Measurements from ENCODE around the gene UBE4A. TPM values are rescaled to one million over a fixed set of nuclear protein-coding genes. Genes with fewer than 3 reads are reported as not detected.

UBE4A gene
- polyA plus RNA-seq, 1 of the 3 experiments (the other 2 are of a cell fraction), result 7.7 TPM

DNA sequence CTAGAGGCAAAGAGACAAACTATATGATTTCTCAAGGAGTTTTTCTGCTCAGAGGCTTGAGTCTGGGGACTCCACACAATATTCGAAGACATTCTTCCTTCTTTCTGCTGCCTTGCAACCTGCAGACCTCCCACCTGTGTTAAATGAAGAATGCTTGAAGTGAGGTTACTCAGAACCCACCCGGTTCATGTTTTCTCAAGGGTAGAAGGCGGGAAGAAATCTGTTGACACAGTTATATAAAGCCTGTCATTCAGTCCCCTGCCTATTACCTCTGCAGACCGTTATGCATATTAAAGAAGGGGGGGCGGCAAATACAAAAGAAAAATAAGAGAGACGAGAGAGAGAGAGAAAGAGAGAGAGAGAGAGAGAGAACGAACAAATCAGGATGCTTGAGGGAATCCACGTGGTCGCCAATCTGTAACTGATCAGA, 74.7 kb downstream of the UBE4A start:
- H3K9me3 ChIP-seq, result no peaks in the 10 kb centered on the region
- H3K79me2 ChIP-seq (ENCODE audit: insufficient read depth), result peaks cover 26% of the 10 kb centered on the region
- peak; percentile 67 for DNase-seq
- no peaks in the 10 kb centered on the region for H3K27me3 ChIP-seq (ENCODE audit: insufficient read depth)
- TF ChIP-seq, protein P1, sequence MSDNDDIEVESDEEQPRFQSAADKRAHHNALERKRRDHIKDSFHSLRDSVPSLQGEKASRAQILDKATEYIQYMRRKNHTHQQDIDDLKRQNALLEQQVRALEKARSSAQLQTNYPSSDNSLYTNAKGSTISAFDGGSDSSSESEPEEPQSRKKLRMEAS (IDR thresholded peaks at IDR 0.05; ENCODE audit: low read depth), result peak; percentile 82
- TF ChIP-seq RXRA (IDR thresholded peaks at IDR 0.05; ENCODE audit: borderline replicate concordance, low read depth), result no peak
- TF ChIP-seq, protein P2, sequence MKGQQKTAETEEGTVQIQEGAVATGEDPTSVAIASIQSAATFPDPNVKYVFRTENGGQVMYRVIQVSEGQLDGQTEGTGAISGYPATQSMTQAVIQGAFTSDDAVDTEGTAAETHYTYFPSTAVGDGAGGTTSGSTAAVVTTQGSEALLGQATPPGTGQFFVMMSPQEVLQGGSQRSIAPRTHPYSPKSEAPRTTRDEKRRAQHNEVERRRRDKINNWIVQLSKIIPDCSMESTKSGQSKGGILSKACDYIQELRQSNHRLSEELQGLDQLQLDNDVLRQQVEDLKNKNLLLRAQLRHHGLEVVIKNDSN (IDR thresholded peaks at IDR 0.05; ENCODE audit: borderline replicate concordance, low read depth), result peak; percentile 70; the same call in 1 of the 2 replicates
- peak; percentile 90; the same call in 1 of the 2 replicates for TF ChIP-seq MXI1 (IDR thresholded peaks at IDR 0.05; ENCODE audit: low read depth, low read length)
- H3K9me2 ChIP-seq, result no peaks in the 10 kb centered on the region
- peak overlapping the region; percentile 98 for H3K4me2 ChIP-seq
- H3K9ac ChIP-seq, result no peak overlapping the region
- ChIA-PET CTCF (interaction anchor here (0.8 to 1.6 kb wide), 3 partner anchors 11 to 51 kb away, joined by 3 to 4 read pairs (median 4); no protein-coding TSS in a partner anchor), POLR2A (interaction anchor here (0.7 to 1.0 kb wide), 2 partner anchors 14 to 32 kb away, joined by 4 to 5 read pairs; partner anchors contain the start of gene ATP5MG)
- H2AFZ ChIP-seq (ENCODE audit: low read depth), result peak overlapping the region; percentile 92
- peaks cover 0 to 1% of the 10 kb centered on the region in 2 experiments for H3K36me3 ChIP-seq (replicated peaks in 1 of 2; ENCODE audit: control insufficient read depth in 1 of 2, insufficient read depth in 2 of 2, low read length in 1 of 2)
- H4K20me1 ChIP-seq (ENCODE audit: insufficient read depth), result peaks cover 18% of the 10 kb centered on the region
- 27% methylated on average over 9 of the region's 9 CpGs for WGBS (ENCODE audit: low lambda C conversion rate)
- H3K4me1 ChIP-seq (ENCODE audit: control insufficient read depth in 1 of 2, insufficient read depth in 2 of 2, low read depth in 1 of 2, low read length in 1 of 2), result peaks cover 9 to 24% of the 10 kb centered on the region in 2 experiments; a peak in 3 of 4 replicates
- H3K4me3 ChIP-seq (ENCODE audit: low read depth in 2 of 2, low read length in 1 of 2), result peak overlapping the region in 1 of 2 experiments; percentile 68; a peak in 3 of 4 replicates
- peaks cover 26% of the 10 kb centered on the region for H3F3A ChIP-seq (replicated peaks; ENCODE audit: insufficient read depth)
- H3K27ac ChIP-seq (ENCODE audit: low read depth in 2 of 2, low read length in 1 of 2), result peak overlapping the region in 1 of 2 experiments; percentile 99; a peak in 2 of 4 replicates

DNA sequence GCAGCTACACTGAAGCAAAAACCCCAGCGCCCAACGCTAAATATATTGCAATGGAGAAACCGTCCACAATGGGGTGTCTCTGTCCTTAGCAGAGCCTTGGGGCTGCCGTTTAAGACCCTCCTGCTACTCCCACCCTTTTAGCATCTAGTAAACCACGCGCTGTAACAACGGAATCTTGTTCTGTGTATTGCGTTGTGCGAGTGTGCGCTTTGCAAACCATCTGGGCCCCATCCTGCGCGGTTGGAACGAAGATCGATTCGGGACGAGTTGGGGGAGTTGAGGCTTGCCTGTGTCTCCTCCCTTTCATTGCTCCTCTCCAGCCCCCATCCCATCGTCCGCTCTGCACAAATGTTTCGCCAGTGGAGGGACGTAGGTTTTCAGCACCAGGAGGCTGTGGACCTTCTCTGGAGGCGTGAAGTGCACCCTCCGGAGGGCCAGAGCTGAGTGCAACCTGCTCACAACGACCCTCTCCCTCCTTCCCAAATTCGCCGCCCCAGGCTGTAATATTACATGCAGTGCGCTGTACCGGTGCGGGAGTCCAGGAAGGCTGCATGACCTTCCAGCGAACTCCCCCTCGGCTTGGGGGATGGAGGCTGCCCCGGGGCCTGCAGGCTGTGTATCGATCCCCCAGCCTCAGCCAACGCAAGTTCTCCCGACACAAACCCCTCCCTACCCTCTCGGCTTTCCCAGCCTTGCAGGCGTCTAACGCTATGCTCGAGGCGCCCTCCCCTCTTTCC, 75.3 kb downstream of the UBE4A start:
- Histone ChIP-seq H3K79me2 (ENCODE audit: insufficient read depth) (peaks cover 32% of the 10 kb centered on the region), H3K9me2 (no peaks in the 10 kb centered on the region), H3K27me3 (ENCODE audit: insufficient read depth) (no peaks in the 10 kb centered on the region), H3K9me3 (no peaks in the 10 kb centered on the region), H3K9ac (peak overlapping the region; percentile 63; the same call in 1 of the 2 replicates), H3K4me2 (peak overlapping the region; percentile 98), H3K4me1 (ENCODE audit: control insufficient read depth in 1 of 2, insufficient read depth in 2 of 2, low read depth in 1 of 2, low read length in 1 of 2) (peaks cover 15 to 28% of the 10 kb centered on the region in 2 experiments; a peak in 3 of 4 replicates), H3F3A (replicated peaks; ENCODE audit: insufficient read depth) (peaks cover 28% of the 10 kb centered on the region), H2AFZ (ENCODE audit: low read depth) (peak overlapping the region; percentile 92), H3K36me3 (replicated peaks in 1 of 2; ENCODE audit: control insufficient read depth in 1 of 2, insufficient read depth in 2 of 2, low read length in 1 of 2) (peaks cover 2 to 7% of the 10 kb centered on the region in 2 experiments), H4K20me1 (ENCODE audit: insufficient read depth) (peaks cover 23% of the 10 kb centered on the region), H3K4me3 (ENCODE audit: low read depth in 2 of 2, low read length in 1 of 2) (peak overlapping the region; percentile 68 to 77), H3K27ac (ENCODE audit: low read depth in 2 of 2, low read length in 1 of 2) (peak overlapping the region; percentile 80 to 99)
- WGBS (ENCODE audit: low lambda C conversion rate), result 3% methylated on average over 29 of the region's 39 CpGs
- POLR2A ChIA-PET, result interaction anchor here (0.6 to 1.6 kb wide), 5 partner anchors 9 to 34 kb away, joined by 3 to 4 read pairs (median 4); partner anchors contain the start of gene ATP5MG
- CTCF ChIA-PET, result interaction anchor here (0.6 to 1.6 kb wide), 5 partner anchors 11 to 1128 kb away, joined by 3 to 4 read pairs (median 3); no protein-coding TSS in a partner anchor
- no peak for DNase-seq
- 0 out of 2 replicates have a peak, but pooled peaks have one; percentile 25 for TF ChIP-seq SIN3A (IDR thresholded peaks at IDR 0.05; ENCODE audit: borderline replicate concordance, low read depth, low read length)
- TF ChIP-seq, protein P1 (IDR thresholded peaks at IDR 0.05; ENCODE audit: low read depth), result no peak
- TF ChIP-seq MXI1 (IDR thresholded peaks at IDR 0.05; ENCODE audit: low read depth, low read length), result no peak; the same call in 1 of the 2 replicates
- TF ChIP-seq MEF2A (IDR thresholded peaks at IDR 0.05; ENCODE audit: borderline replicate concordance, low read depth), result no peak
- no peak for TF ChIP-seq TCF12 (IDR thresholded peaks at IDR 0.05)
- no peak for TF ChIP-seq JUND (IDR thresholded peaks at IDR 0.05)
- no peak for TF ChIP-seq NRF1 (IDR thresholded peaks at IDR 0.05; ENCODE audit: low read depth, low read length)
- no peak for TF ChIP-seq EZH2phosphoT487 (IDR thresholded peaks at IDR 0.05; ENCODE audit: borderline replicate concordance, low read depth)
- no peak for TF ChIP-seq FOXM1 (IDR thresholded peaks at IDR 0.05; ENCODE audit: low read depth)
- TF ChIP-seq GABPA (IDR thresholded peaks at IDR 0.05; ENCODE audit: low read depth), result no peak
- TF ChIP-seq, protein P3, sequence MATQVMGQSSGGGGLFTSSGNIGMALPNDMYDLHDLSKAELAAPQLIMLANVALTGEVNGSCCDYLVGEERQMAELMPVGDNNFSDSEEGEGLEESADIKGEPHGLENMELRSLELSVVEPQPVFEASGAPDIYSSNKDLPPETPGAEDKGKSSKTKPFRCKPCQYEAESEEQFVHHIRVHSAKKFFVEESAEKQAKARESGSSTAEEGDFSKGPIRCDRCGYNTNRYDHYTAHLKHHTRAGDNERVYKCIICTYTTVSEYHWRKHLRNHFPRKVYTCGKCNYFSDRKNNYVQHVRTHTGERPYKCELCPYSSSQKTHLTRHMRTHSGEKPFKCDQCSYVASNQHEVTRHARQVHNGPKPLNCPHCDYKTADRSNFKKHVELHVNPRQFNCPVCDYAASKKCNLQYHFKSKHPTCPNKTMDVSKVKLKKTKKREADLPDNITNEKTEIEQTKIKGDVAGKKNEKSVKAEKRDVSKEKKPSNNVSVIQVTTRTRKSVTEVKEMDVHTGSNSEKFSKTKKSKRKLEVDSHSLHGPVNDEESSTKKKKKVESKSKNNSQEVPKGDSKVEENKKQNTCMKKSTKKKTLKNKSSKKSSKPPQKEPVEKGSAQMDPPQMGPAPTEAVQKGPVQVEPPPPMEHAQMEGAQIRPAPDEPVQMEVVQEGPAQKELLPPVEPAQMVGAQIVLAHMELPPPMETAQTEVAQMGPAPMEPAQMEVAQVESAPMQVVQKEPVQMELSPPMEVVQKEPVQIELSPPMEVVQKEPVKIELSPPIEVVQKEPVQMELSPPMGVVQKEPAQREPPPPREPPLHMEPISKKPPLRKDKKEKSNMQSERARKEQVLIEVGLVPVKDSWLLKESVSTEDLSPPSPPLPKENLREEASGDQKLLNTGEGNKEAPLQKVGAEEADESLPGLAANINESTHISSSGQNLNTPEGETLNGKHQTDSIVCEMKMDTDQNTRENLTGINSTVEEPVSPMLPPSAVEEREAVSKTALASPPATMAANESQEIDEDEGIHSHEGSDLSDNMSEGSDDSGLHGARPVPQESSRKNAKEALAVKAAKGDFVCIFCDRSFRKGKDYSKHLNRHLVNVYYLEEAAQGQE (IDR thresholded peaks at IDR 0.05; ENCODE audit: low read depth, low read length), result peak; percentile 94
- TF ChIP-seq TAF1 (IDR thresholded peaks at IDR 0.05; ENCODE audit: borderline replicate concordance, low read depth, low read length), result peak; percentile 29; the same call in 1 of the 2 replicates
- TF ChIP-seq RAD21 (IDR thresholded peaks at IDR 0.05; ENCODE audit: low read length), result peak; percentile 19; the same call in 1 of the 2 replicates
- no peak for TF ChIP-seq YY1 (IDR thresholded peaks at IDR 0.05; ENCODE audit: low read depth)
- TF ChIP-seq NFIC (IDR thresholded peaks at IDR 0.05; ENCODE audit: borderline replicate concordance), result no peak
- TF ChIP-seq, protein P4, sequence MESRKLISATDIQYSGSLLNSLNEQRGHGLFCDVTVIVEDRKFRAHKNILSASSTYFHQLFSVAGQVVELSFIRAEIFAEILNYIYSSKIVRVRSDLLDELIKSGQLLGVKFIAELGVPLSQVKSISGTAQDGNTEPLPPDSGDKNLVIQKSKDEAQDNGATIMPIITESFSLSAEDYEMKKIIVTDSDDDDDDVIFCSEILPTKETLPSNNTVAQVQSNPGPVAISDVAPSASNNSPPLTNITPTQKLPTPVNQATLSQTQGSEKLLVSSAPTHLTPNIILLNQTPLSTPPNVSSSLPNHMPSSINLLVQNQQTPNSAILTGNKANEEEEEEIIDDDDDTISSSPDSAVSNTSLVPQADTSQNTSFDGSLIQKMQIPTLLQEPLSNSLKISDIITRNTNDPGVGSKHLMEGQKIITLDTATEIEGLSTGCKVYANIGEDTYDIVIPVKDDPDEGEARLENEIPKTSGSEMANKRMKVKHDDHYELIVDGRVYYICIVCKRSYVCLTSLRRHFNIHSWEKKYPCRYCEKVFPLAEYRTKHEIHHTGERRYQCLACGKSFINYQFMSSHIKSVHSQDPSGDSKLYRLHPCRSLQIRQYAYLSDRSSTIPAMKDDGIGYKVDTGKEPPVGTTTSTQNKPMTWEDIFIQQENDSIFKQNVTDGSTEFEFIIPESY (IDR thresholded peaks at IDR 0.05; ENCODE audit: borderline replicate concordance, low read depth), result no peak

Measured in SK-N-SH (cell line).